NCI-H345 (cell line): Measurements from ENCODE around the gene ENSA.
"Not testable (repeated sequence)": the region's sequence is repeated elsewhere in the genome, so short reads cannot be mapped to it uniquely, and the experiment has no call there.

Experiments used
- DNase-seq: peaks from one replicate; lab custom pipeline; 2025; lab: John Stamatoyannopoulos, UW

Gene ENSA

GRCh38 chr1:150580966-150581365, 48.4 kb downstream of the ENSA start:
- not testable (repeated sequence) for DNase-seq

- DNase-seq: no peak
Observed at GRCh38 chr1:150579945-150580642, 49.3 kb downstream of the ENSA start.

- peak; percentile 99 for DNase-seq
Observed at GRCh38 chr1:150579110-150579944, 50.1 kb downstream of the ENSA start, which contains the start of gene MCL1. TSS of gene MCL1 (minus strand) at chr1:150579610. CDS start at chr1:150579530, 80 bp downstream.

- DNase-seq: peak; percentile 67
Observed at GRCh38 chr1:150578272-150579109, 50.9 kb downstream of the ENSA start.

- no peak for DNase-seq
Observed at GRCh38 chr1:150577557-150578271, 51.7 kb downstream of the ENSA start.

GRCh38 chr1:150576794-150577556, 52.4 kb downstream of the ENSA start:
- DNase-seq: no peak

GRCh38 chr1:150576367-150576711, 53.1 kb downstream of the ENSA start:
- DNase-seq: no peak

GRCh38 chr1:150575518-150576366, 53.7 kb downstream of the ENSA start:
- no peak for DNase-seq

- no peak for DNase-seq
Observed at GRCh38 chr1:150575072-150575489, 54.3 kb downstream of the ENSA start.

- DNase-seq: no peak
Observed at GRCh38 chr1:150574260-150575071, 54.9 kb downstream of the ENSA start.

GRCh38 chr1:150573648-150574071, 55.8 kb downstream of the ENSA start:
- DNase-seq: not testable (repeated sequence)

- no peak for DNase-seq
Observed at GRCh38 chr1:150572918-150573647, 56.3 kb downstream of the ENSA start.
